ENCODE results near the gene IRX4. TPM values are rescaled to one million over a fixed set of nuclear protein-coding genes. Genes with fewer than 3 reads are reported as not detected.

The IRX4 gene
- total and polyA plus RNA-seq, 2 of the 4 experiments (the other 2 are of a cell fraction), result not detected

- Histone ChIP-seq H2BK120ac (ENCODE audit: low read depth, low read length) (no peak overlapping the region), H2BK20ac (ENCODE audit: low read depth, low read length) (no peak overlapping the region), H3K4me3 (ENCODE audit: insufficient read depth, low read depth, low read length) (no peak overlapping the region), H3K56ac (ENCODE audit: extremely low read depth, insufficient read depth, low read length) (no peak overlapping the region), H3K27me3 (ENCODE audit: control insufficient read depth, insufficient read depth, low read length) (peaks cover 47% of the 10 kb centered on the region), H2AFZ (replicated peaks; ENCODE audit: low read length, poor library complexity) (no peak overlapping the region), H4K8ac (ENCODE audit: low read depth in 2 of 2, low read length in 2 of 2) (no peak overlapping the region), H3K4me1 (ENCODE audit: control insufficient read depth, insufficient read depth, low read length) (no peaks in the 10 kb centered on the region; the same call in 1 of the 2 replicates), H2AK9ac (replicated peaks; ENCODE audit: low read depth, low read length, poor library complexity) (no peak overlapping the region), H4K20me1 (ENCODE audit: insufficient read depth, low read length) (no peaks in the 10 kb centered on the region), H3K9ac (ENCODE audit: low read depth, low read length) (no peak overlapping the region), H3K27ac (ENCODE audit: insufficient read depth, low read length) (no peak overlapping the region), H3K9me3 (ENCODE audit: control insufficient read depth, insufficient read depth, low read length) (no peaks in the 10 kb centered on the region), H3K79me1 (ENCODE audit: low read depth in 1 of 2, low read length in 2 of 2) (no peaks in the 10 kb centered on the region), H2AK5ac (ENCODE audit: low read depth, low read length) (no peak overlapping the region), H4K5ac (ENCODE audit: low read depth, low read length) (no peak overlapping the region), H3K9me1 (ENCODE audit: insufficient read depth, low read length) (no peaks in the 10 kb centered on the region), H4K91ac (ENCODE audit: insufficient read depth, low read depth, low read length) (no peak overlapping the region), H3K36me3 (ENCODE audit: control insufficient read depth, insufficient read depth, low read length) (no peaks in the 10 kb centered on the region), H2BK15ac (ENCODE audit: low read depth, low read length) (no peak overlapping the region), H3K4ac (ENCODE audit: low read depth, low read length) (no peak overlapping the region), H3K4me2 (ENCODE audit: low read depth, low read length) (no peak overlapping the region), H2BK5ac (ENCODE audit: low read depth, low read length, poor library complexity, severe bottlenecking) (no peak overlapping the region), H3K18ac (ENCODE audit: low read depth, low read length) (no peak overlapping the region), H3K23ac (ENCODE audit: low read depth, low read length) (no peak overlapping the region), H3K14ac (replicated peaks; ENCODE audit: low read depth, low read length) (no peak overlapping the region)
- intact Hi-C loops (cut with micrococcal nuclease), result no loop called here
- ChIA-PET CTCF (no interaction called here), POLR2A (ENCODE audit: unreplicated experiment) (no interaction called here)
- ATAC-seq (ENCODE audit: low read depth) (no peak), DNase-seq (no peak)
- dilution Hi-C loops (cut with HindIII; ENCODE audit: low sequenced_read_pairs, unreplicated experiment), result no loop called here
- no peak for TF ChIP-seq SMC3 (IDR thresholded peaks at IDR 0.05; ENCODE audit: low read depth, low read length)
- TF ChIP-seq, protein P1, sequence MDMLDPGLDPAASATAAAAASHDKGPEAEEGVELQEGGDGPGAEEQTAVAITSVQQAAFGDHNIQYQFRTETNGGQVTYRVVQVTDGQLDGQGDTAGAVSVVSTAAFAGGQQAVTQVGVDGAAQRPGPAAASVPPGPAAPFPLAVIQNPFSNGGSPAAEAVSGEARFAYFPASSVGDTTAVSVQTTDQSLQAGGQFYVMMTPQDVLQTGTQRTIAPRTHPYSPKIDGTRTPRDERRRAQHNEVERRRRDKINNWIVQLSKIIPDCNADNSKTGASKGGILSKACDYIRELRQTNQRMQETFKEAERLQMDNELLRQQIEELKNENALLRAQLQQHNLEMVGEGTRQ (IDR thresholded peaks at IDR 0.05; ENCODE audit: low read depth, low read length), result no peak
- 73% methylated on average over 3 of the region's 13 CpGs; no CpG with 5 or more reads in 1 of the 2 experiments for WGBS, 2 experiments (ENCODE audit: extremely low coverage in 2 of 2, insufficient read length in 1 of 2)
- in situ Hi-C loops (cut with MboI; ENCODE audit: low sequenced_read_pairs), result no loop called here
- no TSS peak for BruUV-seq (replicated peaks)
These were observed 47.3 kb downstream of the IRX4 start for GRCh38 chr5:1835431-1835830.
